Anterior cingulate cortex (tissue), 58 donors: ENCODE results near the gene COL1A1.

ENCODE experiments used
- DNase-seq, 58 donors: peaks; one replicate each; lab custom pipeline; 2025; lab: John Stamatoyannopoulos, UW

The COL1A1 gene

DNA sequence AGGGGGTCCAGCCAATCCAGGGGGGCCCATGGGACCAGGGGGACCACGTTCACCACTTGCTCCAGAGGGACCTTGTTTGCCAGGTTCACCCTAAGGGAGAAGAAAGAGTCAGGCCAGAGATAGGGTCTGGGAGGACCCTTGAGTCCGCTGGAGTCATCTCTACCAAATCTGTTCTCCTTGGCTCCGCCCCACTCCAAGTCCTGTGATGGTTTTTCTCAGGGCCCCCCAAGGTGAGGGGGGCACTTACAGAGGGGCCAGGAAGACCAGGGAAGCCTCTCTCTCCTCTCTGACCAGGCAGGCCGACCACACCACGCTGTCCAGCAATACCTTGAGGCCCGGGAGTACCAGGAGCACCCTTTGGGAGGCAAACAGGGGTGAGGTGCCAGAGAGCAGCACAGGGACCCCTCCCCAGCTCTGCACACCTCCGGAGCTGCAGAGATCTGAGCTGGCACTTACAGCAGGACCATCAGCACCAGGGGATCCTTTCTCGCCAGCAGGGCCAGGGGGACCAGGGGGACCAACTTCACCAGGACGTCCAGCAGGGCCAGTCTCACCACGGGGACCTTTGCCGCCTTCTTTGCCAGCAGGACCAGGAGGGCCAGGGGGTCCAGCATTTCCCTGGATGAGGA lies 12.4 kb downstream of the COL1A1 start:
- no peak for DNase-seq

DNA sequence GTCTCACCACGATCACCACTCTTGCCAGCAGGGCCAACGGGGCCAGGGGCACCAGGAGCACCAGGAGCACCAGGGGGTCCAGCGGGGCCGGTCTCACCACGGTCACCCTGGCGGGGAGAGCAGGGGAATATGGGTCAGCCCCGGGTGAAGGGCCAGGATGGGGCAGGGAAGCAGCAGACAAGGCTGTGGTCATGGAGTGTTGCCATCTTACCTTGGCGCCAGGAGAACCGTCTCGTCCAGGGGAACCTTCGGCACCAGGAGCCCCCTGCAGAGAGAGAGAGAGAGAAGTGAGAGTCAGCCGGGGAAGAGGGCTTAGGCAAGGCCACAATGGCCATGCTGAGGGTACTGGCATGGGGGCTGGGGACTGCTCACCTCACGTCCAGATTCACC lies 12.9 kb downstream of the COL1A1 start:
- no peak for DNase-seq

GRCh38 chr17:50187751-50188530 lies 13.5 kb downstream of the COL1A1 start:
- no peak for DNase-seq

GRCh38 chr17:50187394-50187725 lies 14.1 kb downstream of the COL1A1 start:
- no peak for DNase-seq

DNA sequence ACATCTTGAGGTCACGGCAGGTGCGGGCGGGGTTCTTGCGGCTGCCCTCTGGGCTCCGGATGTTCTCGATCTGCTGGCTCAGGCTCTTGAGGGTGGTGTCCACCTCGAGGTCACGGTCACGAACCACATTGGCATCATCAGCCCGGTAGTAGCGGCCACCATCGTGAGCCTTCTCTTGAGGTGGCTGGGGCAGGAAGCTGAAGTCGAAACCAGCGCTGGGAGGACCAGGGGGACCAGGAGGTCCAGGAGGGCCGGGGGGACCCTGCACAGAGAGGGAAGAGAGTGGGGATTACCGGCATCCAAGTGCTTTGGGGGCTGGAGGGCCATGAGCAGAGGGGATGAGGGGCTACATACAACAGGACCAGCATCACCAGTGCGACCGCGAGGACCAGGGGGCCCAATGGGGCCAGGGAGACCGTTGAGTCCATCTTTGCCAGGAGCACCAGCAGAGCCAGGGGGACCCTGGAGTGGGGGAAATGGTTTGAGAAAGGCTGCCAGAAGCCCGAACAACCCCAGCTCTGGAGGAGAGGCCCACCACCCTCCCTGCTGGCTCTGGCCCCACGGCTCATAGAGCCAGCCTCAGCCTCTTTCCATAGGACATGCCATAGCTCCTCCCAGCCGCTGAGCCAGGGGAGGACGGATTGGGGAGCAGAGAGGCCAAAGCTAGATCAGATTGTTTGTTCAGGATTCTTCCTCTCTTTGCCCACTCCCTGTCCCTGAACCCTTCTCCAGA lies 14.6 kb downstream of the COL1A1 start:
- no peak for DNase-seq

DNA sequence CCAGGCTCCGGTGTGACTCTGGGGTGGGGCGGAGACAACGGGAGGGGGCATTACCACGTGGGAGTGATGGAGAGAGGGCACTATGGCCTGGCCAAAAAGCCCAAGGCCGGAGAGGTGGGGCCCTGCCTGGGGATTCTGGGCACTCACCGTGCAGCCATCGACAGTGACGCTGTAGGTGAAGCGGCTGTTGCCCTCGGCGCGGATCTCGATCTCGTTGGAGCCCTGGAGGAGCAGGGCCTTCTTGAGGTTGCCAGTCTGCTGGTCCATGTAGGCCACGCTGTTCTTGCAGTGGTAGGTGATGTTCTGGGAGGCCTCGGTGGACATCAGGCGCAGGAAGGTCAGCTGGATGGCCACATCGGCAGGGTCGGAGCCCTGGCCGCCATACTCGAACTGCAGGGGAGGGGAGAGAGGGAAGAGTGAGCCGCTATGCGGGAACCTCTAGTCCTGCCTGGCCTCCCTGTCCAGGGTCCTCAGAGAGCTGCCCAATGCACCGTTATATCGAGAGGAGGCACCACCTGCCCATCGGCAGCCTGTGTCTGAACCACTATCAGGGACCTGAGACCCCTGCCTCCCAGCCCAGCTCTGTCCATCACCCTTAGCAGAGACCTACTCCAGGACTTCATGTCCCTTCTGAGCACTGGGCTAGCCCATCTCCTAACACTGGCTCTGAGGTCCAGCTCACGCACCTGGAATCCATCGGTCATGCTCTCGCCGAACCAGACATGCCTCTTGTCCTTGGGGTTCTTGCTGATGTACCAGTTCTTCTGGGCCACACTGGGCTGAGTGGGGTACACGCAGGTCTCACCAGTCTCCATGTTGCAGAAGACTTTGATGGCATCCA lies 15.6 kb downstream of the COL1A1 start:
- DNase-seq, result no peak

- peak in 18 of 58 donors; percentile 8 to 69 (median 30) for DNase-seq
Measured at GRCh38 chr17:50184611-50185398, 16.6 kb downstream of the COL1A1 start.

DNA sequence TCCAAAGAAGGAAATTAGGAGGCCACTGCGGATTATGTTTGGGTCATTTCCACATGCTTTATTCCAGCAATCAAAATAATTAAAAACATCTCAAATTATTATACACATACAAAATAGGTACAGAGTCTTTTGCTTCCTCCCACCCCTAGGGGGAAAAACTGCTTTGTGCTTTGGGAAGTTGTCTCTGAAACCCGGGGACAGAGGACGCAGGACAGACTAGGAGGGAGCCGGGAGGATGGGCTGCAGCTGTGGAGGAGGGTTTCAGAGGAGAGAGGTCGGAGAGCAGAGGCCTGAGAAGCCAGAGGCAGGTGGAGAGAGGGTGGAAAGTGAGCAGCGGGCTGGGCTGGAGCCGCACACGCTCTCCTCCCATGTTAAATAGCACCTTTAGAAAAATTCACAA lies 17.4 kb downstream of the COL1A1 start:
- DNase-seq, result no peak

- DNase-seq, result no peak
Measured at GRCh38 chr17:50183421-50183994, 17.9 kb downstream of the COL1A1 start.

DNA sequence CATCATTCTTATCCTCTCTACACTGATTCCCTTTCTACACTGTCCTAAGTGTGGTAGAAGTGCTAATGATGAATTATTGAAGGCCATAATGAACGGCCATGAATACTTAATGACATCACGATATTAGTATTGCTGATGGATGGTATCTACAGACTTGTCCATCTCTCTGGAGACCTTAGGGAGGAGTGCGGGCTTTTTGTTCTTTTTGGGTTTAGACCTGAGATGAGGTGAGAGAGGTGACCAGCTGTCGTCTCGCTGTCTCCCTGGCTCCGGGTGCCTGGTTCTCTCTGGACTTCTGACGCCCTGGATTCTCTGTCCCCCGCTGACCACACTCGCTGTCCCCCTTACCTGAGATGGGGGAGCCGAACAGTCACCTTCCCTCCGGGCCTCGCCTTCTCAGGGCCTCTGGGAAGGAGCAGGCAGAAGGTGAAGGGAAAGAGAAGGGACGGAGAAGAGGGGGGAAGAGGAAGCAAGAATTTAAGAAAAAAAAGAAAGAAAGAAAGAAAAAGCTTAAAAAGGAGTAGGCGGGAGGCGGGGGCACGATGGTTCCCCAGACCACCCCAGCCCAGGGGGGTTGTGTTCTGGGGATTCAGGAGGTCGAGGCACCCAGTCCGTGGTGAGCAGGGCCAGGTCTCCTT lies 18.5 kb downstream of the COL1A1 start:
- DNase-seq, result no peak

GRCh38 chr17:50181591-50182560 lies 19.6 kb downstream of the COL1A1 start:
- DNase-seq, result no peak

DNA sequence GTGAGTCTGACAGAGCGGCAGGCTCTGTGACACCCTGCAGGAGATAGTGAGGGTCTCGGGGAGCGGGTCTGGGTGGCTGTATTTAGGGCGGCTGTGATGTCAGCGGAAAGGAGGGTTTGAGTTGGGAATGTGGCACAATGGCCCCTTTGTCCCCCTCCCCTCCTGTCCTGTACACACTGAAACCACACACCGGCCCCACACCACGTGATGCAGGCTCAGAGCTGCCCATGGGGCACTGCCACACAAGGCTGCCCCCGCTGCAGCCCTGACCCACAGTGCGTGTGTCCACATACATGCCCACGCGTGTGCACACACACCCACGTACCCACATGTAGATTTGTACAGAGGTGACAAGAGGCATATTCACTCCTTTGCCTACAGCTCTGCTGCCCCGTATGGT lies 20.3 kb downstream of the COL1A1 start:
- DNase-seq, result peak in 39 of 58 donors; percentile 8 to 83 (median 38)

GRCh38 chr17:50180620-50181019 lies 20.8 kb downstream of the COL1A1 start:
- peak in 1 of 58 donors; percentile 16 for DNase-seq

- no peak for DNase-seq
Measured at GRCh38 chr17:50180111-50180510, 21.3 kb downstream of the COL1A1 start.

DNA sequence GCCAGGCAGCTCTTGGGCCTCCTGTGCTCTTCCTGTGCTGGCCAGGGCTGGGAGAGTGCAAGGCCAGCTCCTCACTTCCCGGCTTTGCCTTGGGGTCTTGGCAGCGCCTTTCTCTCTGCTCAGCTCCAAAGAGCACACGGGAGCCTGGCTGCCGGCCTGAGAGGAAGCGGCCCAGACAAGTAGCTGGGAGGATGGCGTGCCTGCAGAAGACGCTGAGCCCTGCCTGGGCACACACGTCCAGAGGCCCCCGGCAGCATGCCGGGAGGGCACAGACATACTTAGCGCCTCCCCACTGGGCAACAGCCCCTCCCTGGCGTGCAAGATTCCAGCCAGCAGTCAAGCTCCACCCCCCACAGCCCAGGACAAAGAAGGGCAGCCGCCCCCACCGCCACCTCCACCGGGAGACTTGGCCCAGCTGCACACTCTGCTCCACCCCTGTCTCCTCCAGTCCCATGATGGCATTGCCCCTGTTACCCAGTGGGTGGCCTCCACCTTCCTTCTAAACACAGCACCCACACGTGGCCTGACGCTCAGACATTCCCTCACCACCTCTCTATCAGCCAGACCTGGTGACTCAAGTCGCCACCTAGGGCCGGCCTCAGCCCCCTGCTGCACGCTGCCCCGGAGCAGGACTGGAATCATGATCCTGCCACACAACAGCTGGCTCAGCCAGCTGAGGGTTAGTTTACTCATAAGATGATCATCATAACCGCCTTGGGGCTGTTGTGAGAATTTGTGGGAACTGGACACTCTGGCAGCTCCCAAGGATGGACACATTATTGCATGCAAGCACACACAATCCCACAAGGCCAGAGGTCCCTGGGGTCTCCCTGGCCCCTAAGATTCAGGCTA lies 23.2 kb downstream of the COL1A1 start:
- DNase-seq, result peak in 36 of 58 donors; percentile 11 to 68 (median 46)

GRCh38 chr17:50177476-50177875 lies 24.0 kb downstream of the COL1A1 start:
- no peak for DNase-seq
